ENCODE results near the gene LIX1.

LIX1 gene

GRCh38 chr5:97074859-97075489, 67.4 kb downstream of the LIX1 start:
- DNase-seq (ENCODE audit: low read depth in 2 of 2) = no peak

DNA sequence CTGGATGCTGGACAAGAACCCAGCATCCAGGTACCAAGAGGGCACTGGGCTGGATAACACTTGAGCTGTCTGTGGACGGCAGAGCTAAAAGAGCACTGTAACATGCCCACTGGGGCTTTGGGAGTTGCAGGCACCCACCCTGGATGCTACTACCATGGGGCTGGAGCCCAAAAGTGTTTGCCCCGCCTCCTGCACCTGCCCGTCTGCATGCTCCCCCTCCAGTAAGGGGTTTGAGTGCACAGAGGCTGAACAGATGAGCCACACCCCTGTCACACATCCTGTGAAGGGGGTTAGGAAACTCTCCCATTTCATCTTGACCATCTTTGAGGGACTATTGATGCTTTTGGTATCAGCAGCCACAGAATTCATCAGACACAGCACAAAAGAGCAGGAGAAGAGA, 69.0 kb downstream of the LIX1 start:
- DNase-seq (ENCODE audit: low read depth in 2 of 2) = no peak

GRCh38 chr5:97072696-97073095, 69.7 kb downstream of the LIX1 start:
- no peak for DNase-seq (ENCODE audit: low read depth in 2 of 2)

- no peak for DNase-seq (ENCODE audit: low read depth in 2 of 2)
These were observed 70.4 kb downstream of the LIX1 start for GRCh38 chr5:97071993-97072392.

DNA sequence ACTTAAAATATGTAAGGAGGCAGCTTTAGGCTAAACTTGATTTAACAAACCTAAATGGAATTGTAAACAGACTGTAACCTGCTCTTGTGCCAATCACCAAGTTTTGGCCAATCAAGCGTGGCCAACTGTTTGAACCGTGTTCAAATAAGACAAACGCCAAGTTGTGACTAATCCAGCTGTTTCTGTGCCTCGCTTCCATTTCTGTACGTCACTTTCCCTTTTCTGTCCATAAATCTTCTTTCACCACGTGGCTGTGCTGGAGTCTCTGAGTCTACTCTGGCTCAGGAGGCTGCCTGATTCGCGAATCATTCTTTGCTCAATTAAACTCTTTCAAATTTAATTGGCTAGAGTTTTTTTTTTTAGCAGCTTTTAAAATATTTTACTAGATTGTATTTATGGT, 71.3 kb downstream of the LIX1 start:
- no peak for DNase-seq (ENCODE audit: low read depth in 2 of 2)

- no peak for DNase-seq (ENCODE audit: low read depth in 2 of 2)
These were observed 72.2 kb downstream of the LIX1 start for GRCh38 chr5:97070234-97070633.

GRCh38 chr5:97067296-97067850, 75.0 kb downstream of the LIX1 start:
- no peak for DNase-seq (ENCODE audit: low read depth in 2 of 2)

GRCh38 chr5:97065475-97065874, 76.9 kb downstream of the LIX1 start:
- DNase-seq (ENCODE audit: low read depth in 2 of 2) = no peak

DNA sequence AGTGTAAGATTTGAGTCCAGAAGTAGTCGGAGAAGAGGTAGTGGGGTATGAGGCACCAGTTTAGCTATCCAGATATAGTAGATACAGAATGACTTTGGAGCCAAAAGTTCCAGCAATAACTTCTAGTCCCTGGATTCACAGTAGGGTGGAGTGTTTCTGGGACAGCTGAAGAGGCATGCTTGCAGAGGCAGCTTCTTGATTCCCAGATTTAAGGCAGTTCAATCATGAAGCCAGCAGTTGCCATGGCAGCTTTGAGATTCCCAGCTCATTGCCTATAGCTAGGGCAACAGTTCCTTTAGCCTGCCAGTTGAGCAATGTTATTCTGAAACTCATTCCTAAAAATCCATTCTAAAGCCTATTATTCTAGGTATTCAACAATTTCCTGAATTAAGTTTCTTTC, 79.2 kb downstream of the LIX1 start:
- DNase-seq (ENCODE audit: low read depth in 2 of 2) = no peak

DNA sequence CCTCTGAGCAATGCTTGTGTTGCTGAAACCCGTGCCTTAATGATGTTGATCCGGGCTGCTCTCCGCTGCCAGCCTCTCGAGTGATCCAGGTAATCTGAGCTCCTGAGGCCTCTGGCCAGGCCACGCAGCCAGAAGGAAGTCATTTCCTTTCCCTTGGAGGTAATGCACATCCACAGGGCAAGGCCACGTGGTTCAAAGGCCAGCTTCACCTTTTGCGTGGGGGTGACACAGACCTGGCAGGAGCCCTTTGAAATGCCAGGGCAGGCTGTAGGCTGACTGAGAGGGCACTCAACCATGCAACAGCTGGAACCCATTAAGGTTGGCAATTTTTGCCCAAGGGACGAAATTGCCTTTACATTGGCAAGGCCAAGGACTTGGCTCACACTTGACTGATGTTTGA, 80.4 kb downstream of the LIX1 start:
- DNase-seq (ENCODE audit: low read depth in 2 of 2) = no peak

DNA sequence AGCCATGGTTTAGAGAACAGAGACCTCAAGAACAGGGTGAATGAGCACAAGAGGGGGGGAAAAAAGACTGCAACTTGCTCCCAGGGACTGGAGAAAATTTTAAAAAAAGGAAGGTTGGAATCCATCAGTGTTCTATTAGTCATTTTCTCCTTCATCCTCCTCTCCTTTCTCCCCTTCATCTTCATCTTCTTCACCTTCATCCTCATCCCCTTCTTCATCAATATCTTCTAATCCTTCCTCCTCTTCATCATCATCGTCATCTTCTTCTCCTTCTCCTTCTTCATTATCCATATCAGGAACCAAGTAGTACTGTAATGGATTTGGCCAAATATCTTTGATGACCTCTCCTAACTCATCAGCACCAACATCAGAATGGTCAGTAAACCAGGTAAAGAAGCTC, 86.1 kb downstream of the LIX1 start:
- DNase-seq (ENCODE audit: low read depth in 2 of 2) = no peak

- no peak for DNase-seq (ENCODE audit: low read depth in 2 of 2)
These were observed 93.2 kb downstream of the LIX1 start for GRCh38 chr5:97049175-97049574.

GRCh38 chr5:97047076-97047475, 95.3 kb downstream of the LIX1 start:
- no peak for DNase-seq (ENCODE audit: low read depth in 2 of 2)

- DNase-seq (ENCODE audit: low read depth in 2 of 2) = no peak
These were observed 96.0 kb downstream of the LIX1 start for GRCh38 chr5:97046270-97046982.

GRCh38 chr5:97044052-97044451, 98.4 kb downstream of the LIX1 start:
- DNase-seq (ENCODE audit: low read depth in 2 of 2) = no peak

GRCh38 chr5:97043511-97043910, 98.9 kb downstream of the LIX1 start:
- no peak for DNase-seq (ENCODE audit: low read depth in 2 of 2)

- DNase-seq (ENCODE audit: low read depth in 2 of 2) = no peak
These were observed 99.4 kb downstream of the LIX1 start for GRCh38 chr5:97042996-97043395.

Measured in stimulated activated CD4-positive, alpha-beta T cell treated with anti-CD3 and anti-CD28 coated beads, Interleukin-15, amount 100 ng/mL, for 48 hours (primary cell).